GM23248 (cell line): Measurements from ENCODE around the gene RFPL3.

Experiments
- EZH2 ChIP-seq: fragments of 200-600 bp; sonication (generic); IDR thresholded peaks from 2 replicates; pipeline ENCODE4 v1.6.1; 2018; ENCODE audit warnings: antibody characterized with exemption, mild to moderate bottlenecking; ENCODE audit not compliant: insufficient read depth, poor library complexity, severe bottlenecking
- EZH2phosphoT487 ChIP-seq: fragments of 200-600 bp; sonication (generic); IDR thresholded peaks from 2 replicates; pipeline ENCODE4 v1.6.1; 2018; ENCODE audit warnings: antibody characterized with exemption, moderate library complexity, mild to moderate bottlenecking, low read depth; ENCODE audit not compliant: insufficient read depth

GRCh38 chr22:32327596-32328171 is 30.0 kb upstream of the RFPL3 start:
- TF ChIP-seq EZH2 (no peak), EZH2phosphoT487 (no peak)
